Right lobe of liver (tissue), 6 donors: ENCODE data around the gene TRIO. TPM values are rescaled to one million over a fixed set of nuclear protein-coding genes. Genes with fewer than 3 reads are reported as not detected.

ENCODE experiments used
- ATAC-seq, 4 donors: fragments of 200-7000 bp; cut with Tn5 transposase; one replicate each; pipeline ENCODE4 v1.9.1; 2020; ENCODE audit warnings: mild to moderate bottlenecking in 4 of 4, moderate library complexity in 4 of 4
- DNase-seq, 3 donors: peaks; one replicate each; pipeline ENCODE4 v3.0.0-alpha.2; 2020
- H3K27ac ChIP-seq, 3 donors: fragments of 200-600 bp; one replicate each; pipeline ENCODE4 v1.8.0; 2022
- H3K27me3 ChIP-seq, 2 donors: fragments of 200-600 bp; one replicate each; pipeline ENCODE4 v1.8.0; 2022
- H3K36me3 ChIP-seq, 4 donors: fragments of 200-600 bp; sonication (generic) in 1 of 4; one replicate each; pipeline versions ENCODE4 v1.5.1 to v1.8.0; 2017 to 2022; ENCODE audit warnings: control low read depth in 1 of 4
- H3K4me1 ChIP-seq, 4 donors: fragments of 200-600 bp; sonication (generic) in 1 of 4; one replicate each; pipeline versions ENCODE4 v1.5.1 to v1.8.0; 2017 to 2022; ENCODE audit warnings: control low read depth in 1 of 4
- H3K4me3 ChIP-seq, 3 donors: fragments of 200-600 bp; one replicate each; pipeline ENCODE4 v1.8.0; 2022
- H3K9me3 ChIP-seq, 4 donors: fragments of 200-600 bp; sonication (generic) in 1 of 4; one replicate each; pipeline versions ENCODE4 v1.5.1 to v1.8.0; 2017 to 2022; ENCODE audit warnings: control low read depth in 1 of 4
- CTCF ChIP-seq, 4 donors: fragments of 200-600 bp in 3 of 4; fragments of 450-650 bp in 1 of 4; IDR thresholded peaks; one replicate each; pipeline versions ENCODE4 v1.5.1 to v1.8.0; 2016 to 2022; ENCODE audit warnings: antibody characterized with exemption in 4 of 4, mild to moderate bottlenecking in 2 of 4
- POLR2A ChIP-seq: fragments of 450-650 bp; IDR thresholded peaks from one replicate; pipeline ENCODE4 v1.6.1; 2017; ENCODE audit warnings: antibody characterized with exemption, mild to moderate bottlenecking
- WGBS: methylation state at CpG from one replicate; pipeline ENCODE4 v1.1.6; 2018; ENCODE audit warnings: low coverage, low lambda C conversion rate; ENCODE audit not compliant: insufficient coverage; ENCODE audit errors: missing lambda C conversion rate; 5-methylcytosine and 5-hydroxymethylcytosine counted together
- intact Hi-C, 2 donors: fragments of 100-400 bp; cut with DNase I; formaldehyde crosslinking; loops; one replicate each; pipeline versions ENCODE4 v1.11.2 to v1.14.1; 2022
- total RNA-seq, 6 experiments: library from RNA; depleted of rRNA in 2 of 6; stranded (reverse); fragments of >200 nt in 2 of 6; fragmentation: NEBNext Ultra II Directional in 3 of 6; extraction: Animal tissue kit (Norgen Biotek cat#: 25700) in 3 of 6; gene quantifications; one replicate each; pipeline versions ENCODE4 v1.1.0 to v1.2.4, GENCODE V29; 2016 to 2023
- donor health status: DM: no; HTN: yes; CAD: no.
- donor health status: DM: no; HTN: no; CAD: no.
- donor health status: DM: no; HTN: no; CAD: no.
- donor health status: DM: no; HTN: yes; CAD: no.
- donor health status: DM: no; HTN: yes; CAD: no.

Gene TRIO
- total RNA-seq, 6 experiments from 2014 or later = 34.7 to 63.5 (median 50.2) TPM

GRCh38 chr5:14467251-14467650 is 324.1 kb downstream of the TRIO start:
- Histone ChIP-seq H3K27me3 (no peaks in the 10 kb centered on the region), H3K36me3 (peaks cover 0 to 49% (median 13%) of the 10 kb centered on the region in 4 donors), H3K4me3 (no peak overlapping the region), H3K27ac (no peak overlapping the region), H3K9me3 (no peaks in the 10 kb centered on the region), H3K4me1 (no peaks in the 10 kb centered on the region)
- 61% methylated on average over 5 of the region's 8 CpGs for WGBS
- ATAC-seq = peak in 1 of 4 donors; percentile 47
- intact Hi-C loops = no loop called here
- DNase-seq = no peak
- no peak for TF ChIP-seq CTCF (IDR thresholded peaks at IDR 0.05)
- TF ChIP-seq POLR2A = no peak

- Histone ChIP-seq H3K36me3 (peaks cover 0 to 43% (median 10%) of the 10 kb centered on the region in 4 donors), H3K4me3 (no peak overlapping the region), H3K9me3 (no peaks in the 10 kb centered on the region), H3K27ac (no peak overlapping the region), H3K27me3 (no peaks in the 10 kb centered on the region), H3K4me1 (no peaks in the 10 kb centered on the region)
- intact Hi-C loops = no loop called here
- TF ChIP-seq CTCF (IDR thresholded peaks at IDR 0.05) (no peak), POLR2A (no peak)
- DNase-seq (no peak), ATAC-seq (no peak)
- 79% methylated on average over 4 of the region's 5 CpGs for WGBS
Measured at GRCh38 chr5:14467886-14468285, 324.7 kb downstream of the TRIO start.

GRCh38 chr5:14469551-14470377 is 326.6 kb downstream of the TRIO start:
- H3K27me3 ChIP-seq = no peaks in the 10 kb centered on the region
- DNase-seq = no peak
- H3K36me3 ChIP-seq = peaks cover 0 to 54% (median 12%) of the 10 kb centered on the region in 4 donors
- no peak overlapping the region for H3K4me3 ChIP-seq
- H3K9me3 ChIP-seq = no peaks in the 10 kb centered on the region
- intact Hi-C loops = no loop called here
- no peaks in the 10 kb centered on the region for H3K4me1 ChIP-seq
- 92% methylated on average over 7 of the region's 10 CpGs for WGBS
- ATAC-seq = no peak
- TF ChIP-seq POLR2A (no peak), CTCF (IDR thresholded peaks at IDR 0.05) (no peak)
- no peak overlapping the region for H3K27ac ChIP-seq

- DNase-seq (no peak), ATAC-seq (no peak)
- WGBS = 88% methylated on average over 3 of the region's 3 CpGs
- Histone ChIP-seq H3K9me3 (no peaks in the 10 kb centered on the region), H3K27me3 (no peaks in the 10 kb centered on the region), H3K36me3 (peaks cover 0 to 41% (median 9%) of the 10 kb centered on the region in 4 donors), H3K4me3 (no peak overlapping the region), H3K4me1 (no peaks in the 10 kb centered on the region), H3K27ac (no peak overlapping the region)
- intact Hi-C loops = no loop called here
- TF ChIP-seq CTCF (IDR thresholded peaks at IDR 0.05) (no peak), POLR2A (no peak)
Measured at GRCh38 chr5:14471507-14471906, 328.4 kb downstream of the TRIO start.
